ENCODE measurements around the gene KXD1.

DNA sequence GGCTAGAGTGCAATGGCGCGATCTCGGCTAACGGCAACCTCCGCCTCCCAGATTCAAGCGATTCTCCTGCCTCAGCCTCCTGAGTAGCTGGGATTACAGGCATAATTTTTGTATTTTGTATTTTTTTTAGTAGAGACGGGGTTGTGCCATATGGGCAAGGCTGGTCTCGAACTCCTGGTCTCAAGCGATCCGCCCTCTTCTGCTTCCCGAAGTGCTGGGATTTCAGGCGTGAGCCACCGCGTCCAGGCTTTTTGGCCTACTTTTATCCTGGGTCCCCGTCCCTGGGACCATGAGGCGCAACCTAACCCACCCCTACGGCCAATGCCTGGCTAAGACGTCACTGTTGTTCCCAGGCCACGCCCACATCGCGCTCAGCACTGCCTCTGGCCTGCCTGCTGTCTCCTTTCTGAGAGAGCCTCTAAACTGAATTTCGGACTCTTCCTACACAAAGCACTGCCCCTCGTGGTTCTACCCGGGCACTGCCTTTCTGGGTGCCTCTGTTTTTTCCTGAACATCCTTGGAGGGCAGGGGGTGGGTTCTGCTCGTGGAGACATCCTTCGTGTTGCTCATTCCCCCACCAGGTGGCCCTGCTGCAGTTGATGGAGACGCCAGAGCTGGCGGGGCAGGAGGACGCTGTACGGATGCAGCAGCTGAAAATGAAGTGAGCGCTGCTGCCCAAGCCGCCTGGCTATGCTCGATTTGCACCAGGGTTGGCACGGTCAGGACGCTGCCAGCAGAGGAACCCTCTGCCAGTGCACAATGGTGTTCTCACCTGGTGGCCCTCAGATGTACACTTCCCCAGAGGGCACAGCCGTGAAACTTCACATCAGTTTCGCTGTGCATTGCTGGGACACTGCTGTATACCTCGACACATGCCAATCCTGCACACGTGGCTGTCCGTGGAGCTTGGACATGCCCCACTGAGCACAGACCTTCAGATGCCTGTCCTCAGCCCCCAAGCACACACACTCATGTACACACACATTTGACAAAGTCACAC, 32.9 kb downstream of the KXD1 start:
- TF ChIP-seq EZH2 (IDR thresholded peaks at IDR 0.05; ENCODE audit: insufficient read depth, poor library complexity, severe bottlenecking) (no peak), EZH2phosphoT487 (IDR thresholded peaks at IDR 0.05; ENCODE audit: insufficient read depth, low read depth) (no peak)
